IMR-90 (cell line): ENCODE results near the gene OSGEP. TPM values are rescaled to one million over a fixed set of nuclear protein-coding genes. Genes with fewer than 3 reads are reported as not detected.

ENCODE experiments used
- ATAC-seq: fragments of 200-7000 bp; cut with Tn5 transposase; 2 replicates; pipeline ENCODE4 v1.9.1; 2020; ENCODE audit warnings: low read depth, mild to moderate bottlenecking, moderate library complexity
- BruUV-seq: library from RNA; stranded (reverse); fragments of 400-500 nt; replicated peaks from 2 replicates; lab custom pipeline; 2021; lab: Mats Ljungman, UMichigan
- CTCF ChIA-PET: fragments of 300-600 bp; formaldehyde crosslinking; extraction: SDS; loops from one replicate; lab custom pipeline; 2021; ENCODE audit warnings: antibody characterized with exemption; lab: Yijun Ruan, JAX
- POLR2A ChIA-PET: fragments of 300-600 bp; sonication (Branson Sonifier 250); formaldehyde crosslinking; loops from one replicate; lab custom pipeline; 2022; ENCODE audit warnings: antibody characterized with exemption; ENCODE audit not compliant: unreplicated experiment; lab: Charles Lee
- DNase-seq: peaks from one replicate; pipeline ENCODE4 v3.0.0; 2013
- H2AFZ ChIP-seq: replicated peaks from 2 replicates; pipeline ENCODE3; 2013; ENCODE audit warnings: low read length, mild to moderate bottlenecking; ENCODE audit not compliant: poor library complexity
- H2AK5ac ChIP-seq: 2 replicates; pipeline ENCODE4 v1.6.1; 2013; ENCODE audit warnings: low read depth, low read length, inconsistent platforms
- H2AK9ac ChIP-seq: replicated peaks from 2 replicates; pipeline ENCODE3; 2013; ENCODE audit warnings: mild to moderate bottlenecking, low read depth, low read length, moderate library complexity; ENCODE audit not compliant: poor library complexity
- H2BK120ac ChIP-seq: 2 replicates; pipeline ENCODE4 v1.6.1; 2013; ENCODE audit warnings: low read depth, low read length, inconsistent platforms
- H2BK15ac ChIP-seq: 3 replicates; pipeline ENCODE4 v1.6.1; 2013; ENCODE audit warnings: low read depth, low read length, inconsistent platforms
- H2BK20ac ChIP-seq: 2 replicates; pipeline ENCODE4 v1.6.1; 2013; ENCODE audit warnings: low read depth, mild to moderate bottlenecking, inconsistent platforms, low read length, moderate library complexity
- H2BK5ac ChIP-seq: 2 replicates; pipeline ENCODE4 v1.6.1; 2013; ENCODE audit warnings: mild to moderate bottlenecking, low read depth, low read length, inconsistent platforms; ENCODE audit not compliant: poor library complexity, severe bottlenecking
- H3K14ac ChIP-seq: replicated peaks from 2 replicates; pipeline ENCODE4 v1.6.1; 2013; ENCODE audit warnings: low read depth, low read length, inconsistent platforms
- H3K18ac ChIP-seq: 2 replicates; pipeline ENCODE4 v1.6.1; 2013; ENCODE audit warnings: low read depth, low read length, control low read depth
- H3K23ac ChIP-seq: 2 replicates; pipeline ENCODE4 v1.6.1; 2013; ENCODE audit warnings: low read depth, low read length, inconsistent platforms
- H3K27ac ChIP-seq: 2 replicates; pipeline ENCODE4 v1.5.1; 2013; ENCODE audit warnings: mild to moderate bottlenecking, control low read depth, low read length; ENCODE audit not compliant: insufficient read depth
- H3K27me3 ChIP-seq: 2 replicates; pipeline ENCODE4 v1.6.1; 2013; ENCODE audit warnings: low read length; ENCODE audit not compliant: control insufficient read depth, insufficient read depth
- H3K36me3 ChIP-seq: 2 replicates; pipeline ENCODE4 v1.6.1; 2013; ENCODE audit warnings: low read length, mixed read lengths; ENCODE audit not compliant: control insufficient read depth, insufficient read depth
- H3K4ac ChIP-seq: 2 replicates; pipeline ENCODE4 v1.6.1; 2013; ENCODE audit warnings: low read depth, low read length, inconsistent platforms
- H3K4me1 ChIP-seq: 2 replicates; pipeline ENCODE4 v1.6.1; 2013; ENCODE audit warnings: low read length, mixed read lengths; ENCODE audit not compliant: control insufficient read depth, insufficient read depth
- H3K4me2 ChIP-seq: 2 replicates; pipeline ENCODE4 v1.6.1; 2013; ENCODE audit warnings: low read depth, mild to moderate bottlenecking, control low read depth, low read length, moderate library complexity
- H3K4me3 ChIP-seq: 2 replicates; pipeline ENCODE4 v1.5.1; 2013; ENCODE audit warnings: low read depth, mild to moderate bottlenecking, control low read depth, low read length, moderate library complexity; ENCODE audit not compliant: insufficient read depth
- H3K56ac ChIP-seq: 2 replicates; pipeline ENCODE4 v1.6.1; 2013; ENCODE audit warnings: low read length, inconsistent platforms; ENCODE audit not compliant: insufficient read depth; ENCODE audit errors: extremely low read depth
- H3K79me1 ChIP-seq, 2 experiments: 2 replicates each; pipeline ENCODE4 v1.6.1; 2013; ENCODE audit warnings: low read length in 2 of 2, inconsistent platforms in 1 of 2, low read depth in 1 of 2
- H3K9ac ChIP-seq: 2 replicates; pipeline ENCODE4 v1.6.1; 2013; ENCODE audit warnings: low read depth, low read length, control low read depth
- H3K9me1 ChIP-seq: 2 replicates; pipeline ENCODE4 v1.6.1; 2013; ENCODE audit warnings: low read length, inconsistent platforms; ENCODE audit not compliant: insufficient read depth
- H3K9me3 ChIP-seq: 2 replicates; pipeline ENCODE4 v1.6.1; 2013; ENCODE audit warnings: low read length; ENCODE audit not compliant: control insufficient read depth, insufficient read depth
- H4K20me1 ChIP-seq: 2 replicates; pipeline ENCODE4 v1.6.1; 2013; ENCODE audit warnings: low read length, inconsistent platforms; ENCODE audit not compliant: insufficient read depth
- H4K5ac ChIP-seq: 2 replicates; pipeline ENCODE4 v1.6.1; 2013; ENCODE audit warnings: mild to moderate bottlenecking, low read depth, low read length, control low read depth
- H4K8ac ChIP-seq, 2 experiments: 2 replicates each; pipeline ENCODE4 v1.6.1; 2013; ENCODE audit warnings: low read depth in 2 of 2, low read length in 2 of 2, control low read depth in 1 of 2, inconsistent platforms in 1 of 2
- H4K91ac ChIP-seq: 2 replicates; pipeline ENCODE4 v1.6.1; 2013; ENCODE audit warnings: low read depth, low read length, inconsistent platforms; ENCODE audit not compliant: insufficient read depth
- ELK1 ChIP-seq: fragments of 150-350 bp; IDR thresholded peaks from 2 replicates; pipeline ENCODE4 v1.6.1; 2016; ENCODE audit warnings: low read depth, mild to moderate bottlenecking, low read length, moderate library complexity, borderline replicate concordance
- FOS ChIP-seq: fragments of 150-350 bp; IDR thresholded peaks from 2 replicates; pipeline ENCODE4 v1.6.1; 2016; ENCODE audit warnings: low read depth, low read length
- MXI1 ChIP-seq: IDR thresholded peaks from 2 replicates; pipeline ENCODE4 v1.6.1; 2012; ENCODE audit warnings: low read depth, mild to moderate bottlenecking, low read length, moderate library complexity, borderline replicate concordance
- POLR2A ChIP-seq: IDR thresholded peaks from 2 replicates; pipeline ENCODE4 v1.6.1; 2012; ENCODE audit warnings: mild to moderate bottlenecking, low read depth, low read length
- RAD21 ChIP-seq: IDR thresholded peaks from 2 replicates; pipeline ENCODE4 v1.6.1; 2012; ENCODE audit warnings: low read length, improper control_type of control experiment
- USF2 ChIP-seq: fragments of 150-350 bp; IDR thresholded peaks from 2 replicates; pipeline ENCODE4 v1.6.1; 2017; ENCODE audit warnings: mild to moderate bottlenecking, antibody characterized with exemption, low read length, low read depth
- WGBS, 2 experiments: methylation state at CpG; one replicate each; pipeline versions ENCODE4 v1.1.5 to v1.1.7; 2013; ENCODE audit warnings: missing lambda C conversion rate in 2 of 2; ENCODE audit not compliant: insufficient read length in 1 of 2; ENCODE audit errors: extremely low coverage in 2 of 2; 5-methylcytosine and 5-hydroxymethylcytosine counted together
- dilution Hi-C: fragments of 300-500 bp; cut with HindIII; formaldehyde crosslinking; loops from one replicate; pipeline ENCODE4 v1.14.3; 2018; ENCODE audit warnings: low sequenced_read_pairs; ENCODE audit not compliant: unreplicated experiment
- in situ Hi-C: fragments of 300-500 bp; cut with MboI; formaldehyde crosslinking; loops from 3 replicates; pipeline ENCODE4 v1.14.3; 2019; ENCODE audit warnings: low sequenced_read_pairs, inconsistent platforms, mixed read lengths
- intact Hi-C: fragments of 100-400 bp; cut with micrococcal nuclease; formaldehyde crosslinking; loops from 2 replicates; pipeline ENCODE4 v1.10.0; 2022
- polyA plus RNA-seq, 3 experiments: library from polyadenylated mRNA; depleted of rRNA; stranded (reverse); fragments of >200 nt; gene quantifications; 2 replicates each; pipeline ENCODE4 v1.2.3, GENCODE V29; 2012; ENCODE audit warnings: low replicate concordance in 1 of 3
- total RNA-seq: library from RNA; depleted of rRNA; stranded (reverse); fragments of >200 nt; gene quantifications from 2 replicates; pipeline ENCODE4 v1.2.3, GENCODE V29; 2012

OSGEP gene
- total and polyA plus RNA-seq, 2 of the 4 experiments (the other 2 are of a cell fraction): 24.7 to 32.4 TPM

- Histone ChIP-seq H3K4me3 (no peak overlapping the region), H4K8ac (no peak overlapping the region), H3K9me1 (peaks cover 8% of the 10 kb centered on the region; the same call in 1 of the 2 replicates), H3K56ac (no peak overlapping the region), H3K79me1 (peaks cover 6 to 31% of the 10 kb centered on the region in 2 experiments; a peak in 3 of 4 replicates), H2BK15ac (no peak overlapping the region), H3K14ac (no peak overlapping the region), H4K20me1 (no peaks in the 10 kb centered on the region), H4K5ac (no peak overlapping the region), H2AK5ac (no peak overlapping the region), H3K18ac (no peak overlapping the region), H2BK5ac (no peak overlapping the region), H3K9ac (no peak overlapping the region), H3K4ac (no peak overlapping the region), H2BK120ac (no peak overlapping the region), H2AK9ac (no peak overlapping the region), H3K36me3 (peaks cover 57% of the 10 kb centered on the region), H3K4me1 (no peaks in the 10 kb centered on the region), H3K27ac (no peak overlapping the region), H3K4me2 (no peak overlapping the region), H2AFZ (no peak overlapping the region), H2BK20ac (no peak overlapping the region), H3K27me3 (no peaks in the 10 kb centered on the region), H4K91ac (no peak overlapping the region), H3K9me3 (no peaks in the 10 kb centered on the region), H3K23ac (no peak overlapping the region)
- in situ Hi-C loops (no loop called here), dilution Hi-C loops (no loop called here), intact Hi-C loops (no loop called here)
- 73% methylated on average over 4 of the region's 11 CpGs; no CpG with 5 or more reads in 1 of the 2 experiments for WGBS, 2 experiments
- CTCF ChIA-PET: interaction anchor here (1.5 kb wide), 1 partner anchor 12 kb away, joined by 4 read pairs; no protein-coding TSS in a partner anchor
- POLR2A ChIA-PET: no interaction called here
- no peak for ATAC-seq
- BruUV-seq: no TSS peak
- DNase-seq: no peak
- TF ChIP-seq MXI1 (no peak), RAD21 (no peak), FOS (no peak), USF2 (no peak), POLR2A (no peak), ELK1 (no peak)
Measured at GRCh38 chr14:20403521-20403920, 51.1 kb downstream of the OSGEP start.
